IPS-18c (cell line): ENCODE results near the gene CCR2.

Experiments used
- H3K4me3 ChIP-seq: 2 replicates; pipeline ENCODE4 v1.7.0; 2013; ENCODE audit warnings: low read depth, mild to moderate bottlenecking, low read length, moderate library complexity; ENCODE audit not compliant: insufficient read depth
- H3K9me3 ChIP-seq: one replicate; pipeline ENCODE4 v1.6.1; 2013; ENCODE audit warnings: mild to moderate bottlenecking, low read length, moderate library complexity; ENCODE audit not compliant: control insufficient read depth, insufficient read depth

Gene CCR2

DNA sequence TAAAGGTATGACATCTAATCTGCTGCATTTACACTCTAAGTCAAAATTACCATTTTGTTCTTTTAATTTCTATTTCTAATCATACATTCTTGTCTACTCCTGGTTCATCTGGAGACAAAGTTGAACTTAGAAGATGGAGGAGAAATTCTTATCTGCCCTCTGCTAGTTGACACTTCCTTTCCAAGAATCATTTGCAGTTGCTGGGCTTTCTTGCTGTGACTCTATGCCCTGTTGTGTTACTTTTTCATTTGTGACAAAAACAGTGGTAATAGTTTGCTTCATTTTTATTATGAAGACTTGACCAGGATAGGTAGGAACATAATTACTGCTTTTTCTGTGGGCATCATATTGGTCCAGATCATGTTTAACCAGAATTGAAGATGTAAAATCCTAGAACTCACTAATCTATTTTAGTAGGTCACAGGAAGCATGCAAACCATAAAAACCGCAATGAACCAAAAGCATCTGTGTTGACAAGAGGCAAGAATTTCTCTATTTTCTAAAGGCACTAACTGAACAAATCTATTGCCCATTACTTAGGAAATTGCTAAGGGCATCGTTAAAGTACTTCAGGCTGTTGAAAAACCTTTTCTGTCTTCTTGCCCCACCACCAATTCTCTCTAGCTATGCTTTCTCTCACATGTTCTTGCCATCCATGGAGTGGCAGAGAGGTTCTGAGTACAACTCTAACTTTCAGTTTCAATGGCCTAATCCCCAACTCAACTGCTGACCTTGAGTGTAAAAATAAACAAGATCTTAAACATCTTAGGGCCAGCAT lies 4.2 kb upstream of the CCR2 start:
- H3K4me3 ChIP-seq, result no peak overlapping the region
- no peaks in the 10 kb centered on the region for H3K9me3 ChIP-seq

DNA sequence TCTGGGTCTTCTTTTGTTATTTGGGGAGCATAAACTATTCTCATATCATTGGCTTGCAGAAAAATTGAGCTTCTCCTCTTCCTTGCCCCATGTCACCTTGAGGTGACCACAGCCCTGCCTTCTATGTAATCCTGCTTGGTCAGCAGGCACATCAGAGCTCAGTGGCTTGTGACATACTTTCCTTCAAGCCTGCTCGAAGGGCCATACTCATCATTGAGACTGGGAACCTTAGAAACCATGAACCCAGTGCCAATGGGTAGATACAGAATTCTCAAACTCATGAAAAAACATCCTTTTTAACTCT lies 3.7 kb upstream of the CCR2 start:
- Histone ChIP-seq H3K9me3 (no peaks in the 10 kb centered on the region), H3K4me3 (no peak overlapping the region)

DNA sequence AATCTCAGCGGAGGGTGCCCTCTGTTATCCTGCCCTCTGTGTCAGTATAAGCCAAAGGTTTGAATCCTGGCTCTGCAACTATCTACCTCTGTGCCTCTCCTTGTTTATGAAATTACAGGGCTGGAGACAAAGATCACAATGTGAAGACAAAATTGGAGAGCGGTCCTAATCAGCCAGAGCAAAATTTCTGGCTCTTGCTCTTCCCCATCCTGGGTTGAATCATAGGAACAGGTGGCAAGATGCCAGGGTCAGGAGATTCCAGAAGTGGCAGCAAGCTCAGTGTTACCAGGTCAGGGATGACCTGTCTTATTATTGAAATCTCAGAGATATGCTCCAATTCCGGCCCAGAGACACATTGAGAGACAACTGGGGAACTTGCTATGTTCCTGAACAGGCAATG lies 2.3 kb upstream of the CCR2 start:
- H3K4me3 ChIP-seq, result no peak overlapping the region

GRCh38 chr3:46353090-46353489 lies 821 bp upstream of the CCR2 start:
- Histone ChIP-seq H3K9me3 (no peaks in the 10 kb centered on the region), H3K4me3 (no peak overlapping the region)

More for the DNA sequence above, 2.3 kb upstream of the CCR2 start:
- H3K9me3 ChIP-seq, result no peaks in the 10 kb centered on the region

- Histone ChIP-seq H3K4me3 (no peak overlapping the region), H3K9me3 (no peaks in the 10 kb centered on the region)
Observed at GRCh38 chr3:46354478-46354877, 567 bp downstream of the CCR2 start.

DNA sequence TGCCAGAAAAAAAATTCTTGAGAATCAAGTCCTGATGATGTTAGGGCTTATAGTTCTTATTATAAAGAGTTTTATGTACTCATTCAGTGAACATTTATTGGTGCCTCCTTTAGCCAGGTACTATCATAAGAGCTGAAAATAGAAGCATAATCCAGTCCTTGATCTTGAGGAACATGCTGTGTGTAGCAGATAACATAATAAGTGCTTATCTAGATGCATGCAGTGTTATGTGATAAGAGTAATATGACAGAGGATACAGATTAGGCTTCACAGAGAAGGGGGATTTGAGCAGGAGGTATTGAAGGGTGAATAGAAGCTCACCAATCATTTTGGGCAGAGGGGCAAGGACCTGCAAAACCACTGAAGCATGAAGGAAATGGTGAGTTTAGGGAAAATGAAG lies 1.1 kb downstream of the CCR2 start:
- no peaks in the 10 kb centered on the region for H3K9me3 ChIP-seq
- no peak overlapping the region for H3K4me3 ChIP-seq

DNA sequence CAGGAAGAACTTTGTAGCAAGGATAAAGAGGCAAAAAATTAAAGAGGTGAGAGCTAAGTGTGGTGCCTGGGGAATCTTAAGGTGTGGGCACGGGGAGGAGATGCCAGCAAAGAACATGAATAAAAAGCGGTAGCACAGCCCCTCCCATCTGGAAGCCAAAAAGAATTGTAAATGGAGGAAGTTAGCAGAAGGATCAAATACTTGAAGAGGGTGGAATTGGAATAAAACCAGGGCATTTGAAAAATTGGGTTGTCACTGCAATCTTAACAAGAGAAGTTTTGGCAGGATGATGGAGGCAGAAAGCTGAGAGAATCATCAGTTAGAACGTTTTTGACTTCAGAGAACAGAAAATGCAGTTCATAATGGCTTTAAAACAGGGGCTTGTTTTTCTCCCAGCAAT lies 2.4 kb downstream of the CCR2 start:
- no peak overlapping the region for H3K4me3 ChIP-seq
- no peaks in the 10 kb centered on the region for H3K9me3 ChIP-seq

- H3K9me3 ChIP-seq, result no peaks in the 10 kb centered on the region
- no peak overlapping the region for H3K4me3 ChIP-seq
Observed at GRCh38 chr3:46356909-46357308, 3.0 kb downstream of the CCR2 start.

GRCh38 chr3:46358466-46358865 lies 4.6 kb downstream of the CCR2 start:
- Histone ChIP-seq H3K9me3 (no peaks in the 10 kb centered on the region), H3K4me3 (no peak overlapping the region)

GRCh38 chr3:46359733-46360493 lies 6.0 kb downstream of the CCR2 start:
- no peaks in the 10 kb centered on the region for H3K9me3 ChIP-seq
- no peak overlapping the region for H3K4me3 ChIP-seq

DNA sequence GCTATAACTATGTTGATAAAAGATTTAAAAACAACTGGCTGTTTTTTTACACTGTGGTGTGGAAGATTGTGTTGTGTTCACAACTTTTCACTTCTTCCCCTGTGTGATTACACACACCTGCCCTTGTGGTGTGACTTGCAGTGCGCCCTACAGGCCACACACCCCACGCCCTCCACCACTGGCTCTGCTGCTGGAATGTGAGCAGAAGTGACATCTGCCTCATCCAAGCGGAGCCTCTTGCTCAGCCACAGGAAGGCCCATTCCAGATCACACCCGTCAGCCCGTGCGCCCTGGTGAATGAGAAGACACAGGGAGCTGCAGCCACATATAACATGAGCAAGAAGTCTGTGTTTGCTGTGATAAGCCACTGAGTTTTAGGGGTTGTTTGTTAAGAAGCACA lies 7.0 kb downstream of the CCR2 start:
- Histone ChIP-seq H3K4me3 (no peak overlapping the region), H3K9me3 (no peaks in the 10 kb centered on the region)

DNA sequence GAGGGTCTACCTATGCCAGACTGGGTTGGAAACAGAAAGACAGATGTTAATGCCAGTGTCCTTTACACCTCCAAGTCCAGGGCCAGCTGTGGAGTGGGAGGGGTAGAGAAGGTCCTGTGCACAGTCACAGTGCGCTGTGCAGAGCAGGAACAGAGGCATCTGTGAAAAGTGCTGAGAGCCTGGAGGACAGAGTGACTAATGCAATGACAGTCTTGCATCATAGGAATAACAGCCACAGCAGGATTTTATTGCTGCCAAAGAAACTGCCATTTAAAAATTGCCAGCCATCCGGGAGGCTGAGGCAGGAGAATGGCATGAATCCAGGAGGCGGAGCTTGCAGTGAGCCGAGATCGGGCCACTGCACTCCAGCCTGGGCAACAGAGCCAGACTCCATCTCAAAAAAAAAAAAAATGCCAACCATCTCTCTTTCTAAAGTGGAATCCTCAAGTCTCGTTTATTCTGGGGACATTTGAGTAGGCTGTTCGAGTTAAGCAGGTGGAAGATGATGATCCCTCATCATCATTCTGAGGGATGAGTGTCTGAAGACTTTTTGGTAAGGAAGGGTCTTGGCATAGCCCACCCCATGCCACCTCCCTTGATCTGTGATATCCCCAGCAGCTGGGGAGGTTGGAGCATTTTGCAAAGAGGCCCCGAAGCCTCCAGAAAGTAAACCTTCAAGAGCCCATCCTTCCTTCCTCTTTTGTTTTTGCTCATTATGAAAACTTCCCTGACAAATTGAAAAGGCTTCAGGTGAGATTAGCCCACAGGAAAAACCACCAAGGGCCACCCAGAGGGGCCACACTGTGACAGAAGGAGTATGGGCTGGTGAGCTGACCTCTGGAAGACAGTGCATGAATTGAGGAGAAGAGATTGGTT lies 7.7 kb downstream of the CCR2 start:
- no peaks in the 10 kb centered on the region for H3K9me3 ChIP-seq

GRCh38 chr3:46365041-46365440 lies 11.1 kb downstream of the CCR2 start:
- H3K4me3 ChIP-seq, result no peak overlapping the region
- no peaks in the 10 kb centered on the region for H3K9me3 ChIP-seq

More for the DNA sequence above, 7.7 kb downstream of the CCR2 start:
- H3K4me3 ChIP-seq, result no peak overlapping the region

GRCh38 chr3:46365737-46366524 lies 12.0 kb downstream of the CCR2 start:
- Histone ChIP-seq H3K9me3 (no peaks in the 10 kb centered on the region), H3K4me3 (no peak overlapping the region)

GRCh38 chr3:46367811-46368210 lies 13.9 kb downstream of the CCR2 start:
- no peaks in the 10 kb centered on the region for H3K9me3 ChIP-seq
- H3K4me3 ChIP-seq, result no peak overlapping the region

DNA sequence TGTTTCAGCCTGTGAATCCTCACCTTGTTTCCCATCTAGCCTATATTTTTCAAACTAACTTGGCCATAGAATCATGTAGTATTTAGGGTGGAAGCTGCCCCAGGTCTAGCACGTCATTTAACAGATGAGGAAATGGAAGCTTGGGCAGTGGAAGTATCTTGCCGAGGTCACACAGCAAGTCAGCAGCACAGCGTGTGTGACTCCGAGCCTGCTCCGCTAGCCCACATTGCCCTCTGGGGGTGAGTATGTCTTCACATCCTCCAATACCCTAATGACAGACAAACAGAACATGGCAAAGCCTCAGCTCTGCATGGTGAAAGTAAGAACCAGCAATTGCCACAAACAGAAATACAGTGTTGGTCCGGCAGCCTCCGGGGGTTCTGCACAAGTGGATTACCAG lies 14.7 kb downstream of the CCR2 start:
- H3K4me3 ChIP-seq, result no peak overlapping the region

DNA sequence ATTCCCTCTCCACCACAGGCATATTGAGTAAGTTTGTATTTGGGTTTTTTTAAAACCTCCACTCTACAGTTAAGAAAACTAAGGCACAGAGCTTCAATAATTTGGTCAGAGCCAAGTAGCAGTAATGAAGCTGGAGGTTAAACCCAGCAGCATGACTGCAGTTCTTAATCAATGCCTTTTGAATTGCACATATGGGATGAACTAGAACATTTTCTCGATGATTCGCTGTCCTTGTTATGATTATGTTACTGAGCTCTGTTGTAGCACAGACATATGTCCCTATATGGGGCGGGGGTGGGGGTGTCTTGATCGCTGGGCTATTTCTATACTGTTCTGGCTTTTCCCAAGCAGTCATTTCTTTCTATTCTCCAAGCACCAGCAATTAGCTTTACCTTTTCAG lies 15.2 kb downstream of the CCR2 start:
- no peaks in the 10 kb centered on the region for H3K9me3 ChIP-seq
- no peak overlapping the region for H3K4me3 ChIP-seq

More for the DNA sequence above, 14.7 kb downstream of the CCR2 start:
- H3K9me3 ChIP-seq, result no peaks in the 10 kb centered on the region
